Fibroblast of lung (primary cell): Measurements from ENCODE around the gene ASTN2.

Experiments
- CTCF ChIP-seq, 2 donors: IDR thresholded peaks in 1 of 2; conservative IDR thresholded peaks in 1 of 2; 1 replicate in 1 of 2; 2 replicates in 1 of 2; pipeline ENCODE4 v1.5.1; 2011 to 2012; ENCODE audit warnings: low read length in 2 of 2, control low read depth in 1 of 2, inconsistent platforms in 1 of 2, low read depth in 1 of 2, mild to moderate bottlenecking in 1 of 2
- EZH2 ChIP-seq: IDR thresholded peaks from 2 replicates; pipeline ENCODE4 v1.5.1; 2012; ENCODE audit warnings: low read length, control low read depth, mild to moderate bottlenecking; ENCODE audit errors: missing control alignments

DNA sequence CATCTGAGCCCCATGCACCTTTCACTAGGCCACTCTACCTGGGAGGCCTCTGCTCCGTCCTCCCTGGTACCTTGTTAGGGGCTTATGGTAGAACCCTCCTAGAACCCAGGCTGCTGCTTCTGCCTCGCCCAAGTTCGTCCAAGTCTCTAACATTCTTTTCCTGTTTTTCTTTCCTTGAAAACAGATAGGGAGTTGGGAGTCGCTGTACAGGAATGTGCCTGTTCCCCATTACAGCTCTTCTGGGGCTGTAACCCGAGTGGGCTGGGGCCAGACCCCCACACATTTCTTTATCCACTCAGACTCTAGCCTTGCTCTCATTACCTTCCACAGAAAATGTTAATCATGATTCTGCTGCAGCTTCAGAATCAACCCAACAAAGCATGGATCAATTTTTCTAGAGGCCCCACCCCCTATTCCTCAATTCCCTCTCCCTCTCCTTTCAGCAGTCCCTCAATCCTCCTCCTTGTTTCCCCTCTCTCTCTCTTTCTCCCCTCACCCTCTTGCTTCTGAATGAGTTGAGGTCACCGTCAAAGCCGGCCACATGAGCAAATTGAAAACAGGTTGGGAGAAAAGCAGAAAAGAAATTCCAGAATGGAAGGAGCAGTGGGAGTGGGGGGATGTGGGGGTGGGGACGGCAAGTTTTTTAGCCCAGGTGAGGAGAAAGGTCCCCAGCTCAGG, 921.5 kb downstream of the ASTN2 start:
- TF ChIP-seq EZH2 (no peak), CTCF (conservative IDR thresholded peaks at IDR 0.05 in 1 of 2, IDR thresholded peaks at IDR 0.05 in 1 of 2; ENCODE audit: low read depth in 1 of 2, low read length in 2 of 2) (no peak)
